ENCODE data around the gene ADCY7. TPM values are rescaled to one million over a fixed set of nuclear protein-coding genes. Genes with fewer than 3 reads are reported as not detected.
A peak's percentile ranks its signal among the peaks of the same experiment; 100 is the strongest.

The ADCY7 gene
- total and polyA plus RNA-seq, 2 experiments from 2014 or later, result 3.9 to 4.4 TPM

DNA sequence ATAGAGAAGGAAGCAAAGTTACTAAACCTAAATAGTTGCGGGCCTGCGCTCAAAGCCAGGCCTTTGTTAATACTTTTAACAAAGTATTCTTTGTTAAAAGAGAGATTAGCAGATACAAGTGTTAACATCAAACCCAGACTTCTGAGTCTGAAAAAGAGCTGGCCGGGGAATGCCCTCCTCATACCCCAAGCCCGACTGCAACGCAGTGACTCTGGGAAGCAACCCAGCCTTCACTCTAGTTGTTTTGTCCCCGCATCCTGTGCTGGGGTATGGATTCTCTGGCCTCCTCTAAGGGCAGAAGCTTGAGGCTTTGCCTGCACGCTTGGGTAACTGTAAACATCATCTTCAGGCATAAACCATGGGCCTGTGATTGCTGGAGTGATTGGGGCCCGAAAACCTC, 48.3 kb downstream of the ADCY7 start:
- H3K4me3 ChIP-seq, result no peak overlapping the region
- no peak overlapping the region for H2AFZ ChIP-seq
- H3K36me3 ChIP-seq (replicated peaks; ENCODE audit: insufficient read depth, low read depth), result no peaks in the 10 kb centered on the region
- H3K79me2 ChIP-seq, result no peaks in the 10 kb centered on the region
- no peaks in the 10 kb centered on the region for H3K9me2 ChIP-seq (replicated peaks; ENCODE audit: insufficient read depth)
- WGBS (ENCODE audit: low lambda C conversion rate, missing lambda C conversion rate), result 91% methylated on average over 8 of the region's 8 CpGs
- DNase-seq (ENCODE audit: low spot score), result no peak
- H3K4me1 ChIP-seq (ENCODE audit: insufficient read depth), result no peaks in the 10 kb centered on the region
- TF ChIP-seq EZH2phosphoT487 (IDR thresholded peaks at IDR 0.05; ENCODE audit: low read depth, severe bottlenecking, unreplicated experiment) (no peak), CTCF (IDR thresholded peaks at IDR 0.05; ENCODE audit: poor library complexity) (no peak), EZH2 (IDR thresholded peaks at IDR 0.05; ENCODE audit: borderline replicate concordance) (no peak)
- no peaks in the 10 kb centered on the region for H4K20me1 ChIP-seq (ENCODE audit: insufficient read depth, poor library complexity, severe bottlenecking)
- H3K27me3 ChIP-seq, result no peaks in the 10 kb centered on the region
- no peaks in the 10 kb centered on the region for H3K9me3 ChIP-seq (ENCODE audit: low read depth)
- no peak overlapping the region for H3K4me2 ChIP-seq
- no peak overlapping the region for H3K27ac ChIP-seq

DNA sequence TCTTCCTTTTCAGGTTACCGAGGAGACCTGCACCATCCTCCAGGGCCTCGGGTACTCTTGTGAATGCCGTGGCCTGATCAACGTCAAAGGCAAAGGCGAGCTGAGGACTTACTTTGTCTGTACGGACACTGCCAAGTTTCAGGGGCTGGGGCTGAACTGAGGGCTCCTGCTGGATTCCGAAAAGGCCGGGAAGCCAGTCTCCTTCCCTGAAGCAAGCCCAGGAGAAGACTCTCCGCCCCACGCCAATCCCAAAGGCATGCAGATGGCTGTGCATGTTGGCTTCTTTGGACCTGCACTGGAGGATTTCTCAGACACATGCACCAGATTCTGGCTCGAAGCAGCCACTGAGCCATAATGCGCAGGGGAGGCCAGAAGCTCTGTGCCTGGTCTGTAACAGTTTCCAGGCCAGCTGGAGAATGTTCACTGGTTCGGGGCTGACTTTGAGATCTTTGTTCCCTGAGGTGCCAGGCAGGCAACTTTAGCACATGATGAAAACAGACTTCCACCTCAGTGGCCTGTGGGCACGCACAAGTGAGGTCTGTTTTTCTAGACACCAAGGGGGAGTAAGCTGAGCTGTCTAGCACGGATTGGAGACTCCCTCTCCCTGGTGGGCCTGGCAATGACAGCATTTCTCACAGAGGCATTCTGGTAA, 49.1 kb downstream of the ADCY7 start:
- H3K27me3 ChIP-seq, result no peaks in the 10 kb centered on the region
- no peaks in the 10 kb centered on the region for H3K36me3 ChIP-seq (replicated peaks; ENCODE audit: insufficient read depth, low read depth)
- H3K4me1 ChIP-seq (ENCODE audit: insufficient read depth), result no peaks in the 10 kb centered on the region
- TF ChIP-seq CTCF (IDR thresholded peaks at IDR 0.05; ENCODE audit: poor library complexity) (no peak), EZH2 (IDR thresholded peaks at IDR 0.05; ENCODE audit: borderline replicate concordance) (no peak), EZH2phosphoT487 (IDR thresholded peaks at IDR 0.05; ENCODE audit: low read depth, severe bottlenecking, unreplicated experiment) (no peak)
- H3K79me2 ChIP-seq, result no peaks in the 10 kb centered on the region
- H2AFZ ChIP-seq, result no peak overlapping the region
- no peaks in the 10 kb centered on the region for H3K9me3 ChIP-seq (ENCODE audit: low read depth)
- H4K20me1 ChIP-seq (ENCODE audit: insufficient read depth, poor library complexity, severe bottlenecking), result no peaks in the 10 kb centered on the region
- no peak overlapping the region for H3K27ac ChIP-seq
- no peak overlapping the region for H3K4me3 ChIP-seq
- H3K4me2 ChIP-seq, result no peak overlapping the region
- peak; percentile 10 for DNase-seq (ENCODE audit: low spot score)
- WGBS (ENCODE audit: low lambda C conversion rate, missing lambda C conversion rate), result 72% methylated on average over 15 of the region's 15 CpGs
- H3K9me2 ChIP-seq (replicated peaks; ENCODE audit: insufficient read depth), result no peaks in the 10 kb centered on the region

DNA sequence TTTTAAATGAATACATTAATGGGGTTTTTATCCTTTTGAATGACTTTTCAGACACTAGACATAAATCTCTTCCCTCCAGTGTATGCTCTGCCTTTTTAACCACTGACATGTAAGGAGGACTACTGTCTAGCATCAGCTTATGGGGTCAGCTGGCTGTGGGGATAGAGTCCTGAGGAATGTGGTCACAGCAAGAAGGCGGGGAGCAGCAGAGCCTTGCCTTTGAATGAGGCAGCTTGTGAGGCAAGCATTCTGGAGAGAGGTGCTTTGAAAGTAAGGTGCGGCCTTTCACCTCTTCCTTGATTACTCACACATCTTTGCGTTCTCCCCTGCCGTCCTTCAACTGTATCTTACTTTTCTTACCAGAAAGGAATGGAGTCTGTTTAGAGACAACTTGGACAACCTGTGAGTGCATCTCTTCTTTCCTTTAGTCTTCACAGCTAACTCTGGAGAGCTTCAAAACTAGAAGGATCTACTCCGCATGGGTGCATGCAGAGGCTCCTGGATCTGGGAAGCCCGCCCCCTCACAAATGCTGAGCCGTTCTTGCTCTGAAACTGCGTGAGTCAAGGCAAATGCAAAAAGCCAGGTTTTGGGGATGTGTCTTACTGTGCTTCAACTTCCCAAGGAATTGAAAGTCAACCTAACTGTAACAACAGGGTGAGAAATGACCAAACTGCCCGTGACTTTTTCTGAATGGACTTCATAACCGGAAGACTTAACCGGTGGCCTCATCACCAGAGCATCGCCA, 49.9 kb downstream of the ADCY7 start:
- Histone ChIP-seq H3K4me3 (no peak overlapping the region), H3K27me3 (no peaks in the 10 kb centered on the region), H3K4me2 (no peak overlapping the region), H3K9me2 (replicated peaks; ENCODE audit: insufficient read depth) (no peaks in the 10 kb centered on the region), H2AFZ (no peak overlapping the region), H3K4me1 (ENCODE audit: insufficient read depth) (no peaks in the 10 kb centered on the region), H3K27ac (no peak overlapping the region), H3K9me3 (ENCODE audit: low read depth) (no peaks in the 10 kb centered on the region), H3K79me2 (no peaks in the 10 kb centered on the region), H3K36me3 (replicated peaks; ENCODE audit: insufficient read depth, low read depth) (no peaks in the 10 kb centered on the region), H4K20me1 (ENCODE audit: insufficient read depth, poor library complexity, severe bottlenecking) (no peaks in the 10 kb centered on the region)
- TF ChIP-seq CTCF (IDR thresholded peaks at IDR 0.05; ENCODE audit: poor library complexity) (no peak), EZH2 (IDR thresholded peaks at IDR 0.05; ENCODE audit: borderline replicate concordance) (no peak), EZH2phosphoT487 (IDR thresholded peaks at IDR 0.05; ENCODE audit: low read depth, severe bottlenecking, unreplicated experiment) (no peak)
- DNase-seq (ENCODE audit: low spot score), result peak; percentile 4
- WGBS (ENCODE audit: low lambda C conversion rate, missing lambda C conversion rate), result 82% methylated on average over 12 of the region's 12 CpGs
